ENCODE measurements around the gene TOMM6. TPM values are rescaled to one million over a fixed set of nuclear protein-coding genes. Genes with fewer than 3 reads are reported as not detected.

TOMM6 gene
- total RNA-seq, 1 experiment from 2014 or later: 234 TPM

DNA sequence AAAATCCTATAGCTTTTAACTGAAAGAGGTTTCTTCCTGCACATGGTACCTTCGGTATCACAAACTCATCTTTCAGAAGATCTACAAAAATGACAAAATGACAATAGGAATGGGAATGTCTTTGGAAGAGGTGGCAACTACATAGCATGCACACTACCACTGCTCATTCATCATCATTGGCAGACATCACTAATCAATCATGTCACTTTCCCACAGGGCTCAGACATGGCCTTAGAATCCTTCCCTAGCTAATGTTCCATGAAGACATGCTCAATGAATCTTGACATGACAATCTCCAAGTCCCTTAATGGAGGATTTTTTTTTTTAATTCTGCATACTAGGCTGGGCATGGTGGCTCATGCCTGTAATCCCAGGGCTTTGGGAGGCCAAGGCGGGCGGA, 37.1 kb upstream of the TOMM6 start:
- ChIA-PET CTCF (no interaction called here), POLR2A (no interaction called here)
- no peak for ATAC-seq
- TF ChIP-seq POLR2AphosphoS5 (IDR thresholded peaks at IDR 0.05; ENCODE audit: low read depth, low read length) (no peak), SIN3A (IDR thresholded peaks at IDR 0.05; ENCODE audit: borderline replicate concordance, insufficient read depth, low read depth, low read length) (no peak), TCF7L2 (IDR thresholded peaks at IDR 0.05; ENCODE audit: low read depth, low read length) (no peak)
- TF ChIP-seq, protein P1, sequence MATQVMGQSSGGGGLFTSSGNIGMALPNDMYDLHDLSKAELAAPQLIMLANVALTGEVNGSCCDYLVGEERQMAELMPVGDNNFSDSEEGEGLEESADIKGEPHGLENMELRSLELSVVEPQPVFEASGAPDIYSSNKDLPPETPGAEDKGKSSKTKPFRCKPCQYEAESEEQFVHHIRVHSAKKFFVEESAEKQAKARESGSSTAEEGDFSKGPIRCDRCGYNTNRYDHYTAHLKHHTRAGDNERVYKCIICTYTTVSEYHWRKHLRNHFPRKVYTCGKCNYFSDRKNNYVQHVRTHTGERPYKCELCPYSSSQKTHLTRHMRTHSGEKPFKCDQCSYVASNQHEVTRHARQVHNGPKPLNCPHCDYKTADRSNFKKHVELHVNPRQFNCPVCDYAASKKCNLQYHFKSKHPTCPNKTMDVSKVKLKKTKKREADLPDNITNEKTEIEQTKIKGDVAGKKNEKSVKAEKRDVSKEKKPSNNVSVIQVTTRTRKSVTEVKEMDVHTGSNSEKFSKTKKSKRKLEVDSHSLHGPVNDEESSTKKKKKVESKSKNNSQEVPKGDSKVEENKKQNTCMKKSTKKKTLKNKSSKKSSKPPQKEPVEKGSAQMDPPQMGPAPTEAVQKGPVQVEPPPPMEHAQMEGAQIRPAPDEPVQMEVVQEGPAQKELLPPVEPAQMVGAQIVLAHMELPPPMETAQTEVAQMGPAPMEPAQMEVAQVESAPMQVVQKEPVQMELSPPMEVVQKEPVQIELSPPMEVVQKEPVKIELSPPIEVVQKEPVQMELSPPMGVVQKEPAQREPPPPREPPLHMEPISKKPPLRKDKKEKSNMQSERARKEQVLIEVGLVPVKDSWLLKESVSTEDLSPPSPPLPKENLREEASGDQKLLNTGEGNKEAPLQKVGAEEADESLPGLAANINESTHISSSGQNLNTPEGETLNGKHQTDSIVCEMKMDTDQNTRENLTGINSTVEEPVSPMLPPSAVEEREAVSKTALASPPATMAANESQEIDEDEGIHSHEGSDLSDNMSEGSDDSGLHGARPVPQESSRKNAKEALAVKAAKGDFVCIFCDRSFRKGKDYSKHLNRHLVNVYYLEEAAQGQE (IDR thresholded peaks at IDR 0.05; ENCODE audit: insufficient read depth in 1 of 2, low read depth in 2 of 2, low read length in 1 of 2): no peak
- TF ChIP-seq, protein P2, sequence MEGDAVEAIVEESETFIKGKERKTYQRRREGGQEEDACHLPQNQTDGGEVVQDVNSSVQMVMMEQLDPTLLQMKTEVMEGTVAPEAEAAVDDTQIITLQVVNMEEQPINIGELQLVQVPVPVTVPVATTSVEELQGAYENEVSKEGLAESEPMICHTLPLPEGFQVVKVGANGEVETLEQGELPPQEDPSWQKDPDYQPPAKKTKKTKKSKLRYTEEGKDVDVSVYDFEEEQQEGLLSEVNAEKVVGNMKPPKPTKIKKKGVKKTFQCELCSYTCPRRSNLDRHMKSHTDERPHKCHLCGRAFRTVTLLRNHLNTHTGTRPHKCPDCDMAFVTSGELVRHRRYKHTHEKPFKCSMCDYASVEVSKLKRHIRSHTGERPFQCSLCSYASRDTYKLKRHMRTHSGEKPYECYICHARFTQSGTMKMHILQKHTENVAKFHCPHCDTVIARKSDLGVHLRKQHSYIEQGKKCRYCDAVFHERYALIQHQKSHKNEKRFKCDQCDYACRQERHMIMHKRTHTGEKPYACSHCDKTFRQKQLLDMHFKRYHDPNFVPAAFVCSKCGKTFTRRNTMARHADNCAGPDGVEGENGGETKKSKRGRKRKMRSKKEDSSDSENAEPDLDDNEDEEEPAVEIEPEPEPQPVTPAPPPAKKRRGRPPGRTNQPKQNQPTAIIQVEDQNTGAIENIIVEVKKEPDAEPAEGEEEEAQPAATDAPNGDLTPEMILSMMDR (IDR thresholded peaks at IDR 0.05): no peak
- Histone ChIP-seq H3K9me3 (ENCODE audit: control insufficient read depth, insufficient read depth, low read depth, low read length) (no peaks in the 10 kb centered on the region), H3K4me3 (ENCODE audit: low read depth in 2 of 2, low read length in 2 of 2) (no peak overlapping the region), H3K36me3 (ENCODE audit: control insufficient read depth, insufficient read depth, low read length) (no peaks in the 10 kb centered on the region), H3K27me3 (ENCODE audit: control insufficient read depth, insufficient read depth, low read length) (no peaks in the 10 kb centered on the region), H3K27ac (ENCODE audit: low read length) (no peak overlapping the region), H3K4me1 (ENCODE audit: control insufficient read depth, insufficient read depth, low read length) (0 out of 2 replicates have a peak, but pooled peaks cover 4% of the 10 kb centered on the region)
- DNase-seq (ENCODE audit: low read depth, low spot score): no peak
- no TSS peak for BruUV-seq (replicated peaks)
- in situ Hi-C loops (cut with HindIII; ENCODE audit: low pct_unique_long_range_greater_than_20kb, low sequenced_read_pairs): no loop called here
- intact Hi-C loops (cut with micrococcal nuclease; ENCODE audit: unreplicated experiment): no loop called here

DNA sequence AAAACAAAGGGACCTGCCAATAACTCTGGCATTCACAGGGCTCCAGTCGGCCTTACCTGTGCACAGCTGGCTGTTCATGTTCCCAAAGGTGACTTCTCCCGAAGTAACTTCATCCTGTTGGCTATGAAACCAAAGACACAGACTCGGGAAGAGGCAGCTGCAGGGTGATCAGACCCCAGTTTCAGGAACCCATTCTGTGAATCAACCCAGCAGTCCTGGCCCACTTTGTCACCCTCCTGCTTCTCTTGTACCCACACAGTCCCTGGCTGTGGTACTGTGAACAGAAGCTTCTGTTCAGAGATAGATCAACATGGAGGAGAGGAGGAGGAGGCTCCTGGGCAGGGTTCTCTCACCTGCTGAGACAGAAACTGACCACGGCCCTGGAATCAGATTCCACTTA, 31.6 kb upstream of the TOMM6 start:
- Histone ChIP-seq H3K4me3 (ENCODE audit: low read depth in 2 of 2, low read length in 2 of 2) (no peak overlapping the region), H3K27me3 (ENCODE audit: control insufficient read depth, insufficient read depth, low read length) (no peaks in the 10 kb centered on the region), H3K36me3 (ENCODE audit: control insufficient read depth, insufficient read depth, low read length) (no peaks in the 10 kb centered on the region), H3K4me1 (ENCODE audit: control insufficient read depth, insufficient read depth, low read length) (no peaks in the 10 kb centered on the region), H3K9me3 (ENCODE audit: control insufficient read depth, insufficient read depth, low read depth, low read length) (no peaks in the 10 kb centered on the region), H3K27ac (ENCODE audit: low read length) (no peak overlapping the region)
- TF ChIP-seq, protein P1 (IDR thresholded peaks at IDR 0.05; ENCODE audit: insufficient read depth in 1 of 2, low read depth in 2 of 2, low read length in 1 of 2): no peak
- TF ChIP-seq POLR2AphosphoS5 (IDR thresholded peaks at IDR 0.05; ENCODE audit: low read depth, low read length): no peak
- TF ChIP-seq TCF7L2 (IDR thresholded peaks at IDR 0.05; ENCODE audit: low read depth, low read length): no peak
- no peak for TF ChIP-seq SIN3A (IDR thresholded peaks at IDR 0.05; ENCODE audit: borderline replicate concordance, insufficient read depth, low read depth, low read length)
- TF ChIP-seq, protein P2 (IDR thresholded peaks at IDR 0.05): no peak
- ChIA-PET CTCF (no interaction called here), POLR2A (no interaction called here)
- no TSS peak for BruUV-seq (replicated peaks)
- DNase-seq (ENCODE audit: low read depth, low spot score) (no peak), ATAC-seq (peak; percentile 21; the same call in 1 of the 2 replicates)
- intact Hi-C loops (cut with micrococcal nuclease; ENCODE audit: unreplicated experiment) (no loop called here), in situ Hi-C loops (cut with HindIII; ENCODE audit: low pct_unique_long_range_greater_than_20kb, low sequenced_read_pairs) (no loop called here)
